B cell (primary cell): ENCODE measurements around the gene AK9.

Source experiments
- EZH2 ChIP-seq: IDR thresholded peaks from 2 replicates; pipeline ENCODE4 v1.6.1; 2012; ENCODE audit warnings: borderline replicate concordance, low read depth, mild to moderate bottlenecking, moderate library complexity, low read length; ENCODE audit not compliant: insufficient read depth, poor library complexity, severe bottlenecking
- TF ChIP-seq, protein P1 (sequence below): fragments of 200-600 bp; IDR thresholded peaks from one replicate; pipeline ENCODE4 v1.8.0; 2022; ENCODE audit warnings: antibody characterized with exemption, mild to moderate bottlenecking

DNA sequence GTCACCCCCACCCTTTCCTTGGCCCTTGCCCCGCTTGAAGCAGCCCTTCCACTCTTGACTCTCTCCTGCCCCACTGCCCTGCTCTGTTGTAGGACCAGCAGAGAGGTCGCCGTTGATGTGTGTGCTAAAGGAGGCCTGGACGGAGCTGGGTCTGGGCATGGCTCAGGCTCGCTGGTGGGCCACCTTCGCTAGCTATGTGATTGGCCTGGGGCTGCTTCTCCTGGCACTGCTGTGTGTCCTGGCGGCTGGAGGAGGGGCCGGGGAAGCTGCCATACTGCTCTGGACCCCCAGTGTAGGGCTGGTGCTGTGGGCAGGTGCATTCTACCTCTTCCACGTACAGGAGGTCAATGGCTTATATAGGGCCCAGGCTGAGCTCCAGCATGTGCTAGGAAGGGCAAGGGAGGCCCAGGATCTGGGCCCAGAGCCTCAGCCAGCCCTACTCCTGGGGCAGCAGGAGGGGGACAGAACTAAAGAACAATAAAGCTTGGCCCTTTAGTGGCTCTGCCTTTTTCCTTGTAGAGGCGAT, 247.5 kb downstream of the AK9 start:
- TF ChIP-seq, protein P1, sequence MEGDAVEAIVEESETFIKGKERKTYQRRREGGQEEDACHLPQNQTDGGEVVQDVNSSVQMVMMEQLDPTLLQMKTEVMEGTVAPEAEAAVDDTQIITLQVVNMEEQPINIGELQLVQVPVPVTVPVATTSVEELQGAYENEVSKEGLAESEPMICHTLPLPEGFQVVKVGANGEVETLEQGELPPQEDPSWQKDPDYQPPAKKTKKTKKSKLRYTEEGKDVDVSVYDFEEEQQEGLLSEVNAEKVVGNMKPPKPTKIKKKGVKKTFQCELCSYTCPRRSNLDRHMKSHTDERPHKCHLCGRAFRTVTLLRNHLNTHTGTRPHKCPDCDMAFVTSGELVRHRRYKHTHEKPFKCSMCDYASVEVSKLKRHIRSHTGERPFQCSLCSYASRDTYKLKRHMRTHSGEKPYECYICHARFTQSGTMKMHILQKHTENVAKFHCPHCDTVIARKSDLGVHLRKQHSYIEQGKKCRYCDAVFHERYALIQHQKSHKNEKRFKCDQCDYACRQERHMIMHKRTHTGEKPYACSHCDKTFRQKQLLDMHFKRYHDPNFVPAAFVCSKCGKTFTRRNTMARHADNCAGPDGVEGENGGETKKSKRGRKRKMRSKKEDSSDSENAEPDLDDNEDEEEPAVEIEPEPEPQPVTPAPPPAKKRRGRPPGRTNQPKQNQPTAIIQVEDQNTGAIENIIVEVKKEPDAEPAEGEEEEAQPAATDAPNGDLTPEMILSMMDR = no peak
- no peak for TF ChIP-seq EZH2
